Hematopoietic multipotent progenitor cell treated with erythropoietin and hydrocortisone succinate and interleukin-3 and kit ligand, for 6 days (in vitro differentiated cells): ENCODE data around the gene PIH1D1.
"Not testable (repeated sequence)": the region's sequence is repeated elsewhere in the genome, so short reads cannot be mapped to it uniquely, and the experiment has no call there.

Source experiments
- DNase-seq: peaks from one replicate; pipeline ENCODE4 v3.0.0-alpha.2; 2015

The PIH1D1 gene

DNA sequence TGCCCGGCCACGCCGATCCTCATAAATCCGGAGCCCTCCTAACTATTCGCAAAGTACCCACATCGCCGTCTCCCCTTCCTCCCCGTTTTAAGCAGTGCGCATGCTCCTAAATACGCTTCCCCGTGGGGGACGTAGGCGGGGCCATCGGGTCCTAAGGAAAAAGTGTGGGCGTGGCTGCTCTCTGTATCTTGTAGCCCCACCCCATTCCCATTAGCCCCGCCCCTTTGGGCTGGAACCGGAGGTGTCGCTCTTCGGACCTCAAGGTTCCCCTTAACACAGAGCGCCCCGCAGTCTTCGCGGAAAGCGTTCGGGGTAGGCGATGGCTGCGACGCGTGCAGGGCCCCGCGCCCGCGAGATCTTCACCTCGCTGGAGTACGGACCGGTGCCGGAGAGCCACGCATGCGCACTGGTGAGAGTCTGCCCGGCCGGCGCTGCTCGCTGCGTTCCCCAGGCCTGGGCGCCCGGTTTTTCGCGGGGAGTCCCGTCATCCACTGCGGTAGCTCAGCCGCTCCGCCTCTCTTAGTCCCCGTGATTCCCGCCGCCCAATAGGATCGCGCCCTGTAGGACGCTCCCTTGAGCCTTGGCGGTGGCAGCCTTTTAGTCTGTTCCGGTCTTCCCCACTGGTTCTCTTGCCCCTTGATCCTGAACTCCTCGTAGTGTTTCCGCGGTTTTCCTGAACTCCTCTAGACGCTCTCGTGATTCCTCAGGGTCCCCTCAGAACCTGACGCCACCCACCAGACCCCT lies 1.6 kb upstream of the PIH1D1 start, which contains the start of gene ALDH16A1:
Gene ALDH16A1, plus strand, starts transcription at position 213 of the 744 bp plus-strand sequence. Its CDS starts 107 bp downstream, at position 320.
- DNase-seq, result peak; percentile 100

- DNase-seq, result no peak
These were observed 1.2 kb downstream of the PIH1D1 start for GRCh38 chr19:49450405-49450804.

DNA sequence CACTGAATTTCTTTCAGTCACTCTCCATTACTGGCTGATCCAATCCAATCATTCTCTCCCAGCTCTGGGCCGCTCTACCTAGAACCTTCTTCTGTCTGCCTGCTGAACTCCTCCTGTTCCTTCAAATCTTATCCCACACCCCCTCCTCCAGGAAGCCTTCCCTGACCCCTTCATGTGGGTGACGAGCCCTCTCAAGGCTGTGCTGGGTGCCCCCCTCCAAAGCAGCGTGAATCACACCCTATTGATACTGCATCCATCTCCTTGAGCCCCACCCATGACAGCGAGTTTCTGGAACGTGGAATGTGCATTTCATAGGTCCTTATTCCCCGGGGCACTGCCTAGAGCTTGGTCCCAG lies 3.2 kb downstream of the PIH1D1 start:
- DNase-seq, result no peak

DNA sequence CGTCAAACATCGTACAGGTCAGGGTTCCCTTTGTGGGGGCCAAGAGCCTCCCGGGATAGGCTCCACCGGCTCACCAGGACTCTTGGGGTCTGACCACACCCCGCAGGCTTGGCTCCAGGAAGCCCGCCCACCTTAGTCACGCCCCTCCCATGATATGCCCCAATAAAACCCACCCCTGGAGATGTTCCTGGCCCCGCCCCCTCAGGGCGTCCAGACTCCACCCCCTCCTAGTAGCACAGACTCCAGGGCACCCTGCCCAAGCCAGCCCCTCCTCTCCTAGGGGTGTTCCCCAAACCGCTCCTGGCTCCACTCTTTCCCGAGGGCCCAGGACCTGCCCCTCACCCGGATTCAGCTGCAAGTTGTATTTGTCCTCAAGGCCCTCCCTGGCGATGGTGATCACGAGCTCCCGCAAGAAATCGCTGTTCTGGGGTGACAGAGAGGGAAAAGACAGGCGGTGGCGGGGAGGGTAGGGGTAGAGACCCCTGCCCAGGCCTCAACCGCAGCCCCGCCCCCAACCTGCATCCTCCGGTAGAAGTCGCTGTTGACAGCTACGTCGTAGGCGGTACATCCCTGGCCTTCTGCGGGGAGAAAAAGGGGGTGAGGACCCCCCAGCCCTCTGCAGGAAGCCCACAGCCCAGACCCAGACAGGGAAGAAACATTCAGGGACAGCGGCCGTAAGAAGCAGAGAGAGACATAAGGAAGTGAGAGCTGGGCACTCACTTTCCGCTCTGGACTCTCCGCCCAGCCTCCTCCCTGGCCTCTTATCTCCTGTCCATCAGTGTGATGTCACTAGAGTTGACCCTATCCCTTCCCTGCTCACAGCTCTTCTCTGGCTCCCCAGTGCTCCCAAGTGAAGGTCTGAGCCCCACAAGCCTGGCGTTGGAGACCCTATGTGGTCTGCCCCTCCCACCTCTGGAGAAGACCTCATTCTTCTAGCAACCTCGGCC lies 3.9 kb downstream of the PIH1D1 start:
- peak; percentile 89 for DNase-seq

DNA sequence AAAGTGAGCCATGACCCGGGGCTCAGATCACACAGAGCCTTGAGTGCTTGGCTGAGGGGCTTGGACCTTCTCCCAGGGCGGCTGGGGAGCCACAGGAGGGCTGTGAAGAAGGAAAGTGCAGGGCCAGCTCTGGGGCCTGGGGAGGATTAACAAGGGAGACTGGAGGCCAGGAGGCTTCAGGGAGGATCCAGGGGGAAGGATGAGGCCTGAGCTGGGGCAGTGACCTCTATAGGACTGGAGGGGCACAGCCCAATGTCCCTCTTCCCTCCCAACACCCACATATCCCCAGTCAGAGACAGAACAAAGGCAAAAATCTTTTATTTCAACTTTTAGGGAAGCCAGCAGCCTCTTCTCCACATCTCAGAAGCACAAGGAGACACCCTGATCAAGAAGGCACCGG lies 5.6 kb downstream of the PIH1D1 start:
- DNase-seq, result no peak

- DNase-seq, result not testable (repeated sequence)
These were observed 7.4 kb downstream of the PIH1D1 start for GRCh38 chr19:49444100-49444700.

GRCh38 chr19:49443366-49444099 lies 8.1 kb downstream of the PIH1D1 start:
- peak; percentile 98 for DNase-seq

- peak; percentile 81 for DNase-seq
These were observed 8.7 kb downstream of the PIH1D1 start for GRCh38 chr19:49442771-49443365.

- peak; percentile 38 for DNase-seq
These were observed 9.3 kb downstream of the PIH1D1 start for GRCh38 chr19:49442354-49442753.

- DNase-seq, result no peak
These were observed 9.7 kb downstream of the PIH1D1 start for GRCh38 chr19:49441960-49442350.

DNA sequence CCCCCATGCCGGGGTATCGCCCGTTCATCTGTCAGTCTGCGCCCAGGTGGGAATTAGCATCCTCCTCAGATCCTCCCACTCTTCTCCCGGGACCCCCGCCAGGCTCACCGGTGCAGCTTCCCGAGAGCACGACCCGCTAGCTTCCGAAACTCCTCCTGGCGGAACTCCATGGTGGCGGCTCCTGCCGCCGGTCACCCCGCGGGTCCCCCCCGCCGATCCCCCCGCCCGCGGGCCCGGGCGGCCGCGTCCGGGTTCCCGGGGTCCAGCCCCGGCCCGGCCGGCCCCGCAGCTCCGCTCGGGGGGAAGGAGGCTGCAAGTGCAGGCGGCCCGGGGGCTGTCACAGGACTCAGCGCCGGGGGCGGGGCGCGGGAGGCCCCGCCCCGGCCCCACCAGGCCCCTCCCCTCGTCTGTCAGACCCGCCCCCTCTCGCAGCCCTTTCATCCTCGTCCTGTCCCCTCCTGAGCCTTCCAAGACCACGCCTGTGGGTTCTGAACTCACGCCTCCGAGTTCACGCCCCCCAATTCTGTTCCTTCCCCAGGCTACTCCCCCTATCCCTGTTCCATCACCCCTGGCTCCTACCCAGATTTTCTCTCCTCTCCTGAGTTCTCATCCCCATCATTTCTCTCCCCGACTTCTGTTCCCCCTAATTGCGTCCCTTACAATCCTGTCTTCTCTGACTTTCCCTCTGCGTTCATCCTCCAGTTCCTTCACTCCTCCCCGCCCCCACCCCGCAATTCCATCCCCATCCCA lies 10.2 kb downstream of the PIH1D1 start, which contains the start of gene SLC17A7:
Gene SLC17A7, minus strand, starts transcription at position 318 of the 750 bp plus-strand sequence. Its CDS starts 148 bp downstream, at position 170.
- peak; percentile 64 for DNase-seq

- DNase-seq, result no peak
These were observed 11.0 kb downstream of the PIH1D1 start for GRCh38 chr19:49440439-49441209.

GRCh38 chr19:49439836-49440235 lies 11.8 kb downstream of the PIH1D1 start:
- no peak for DNase-seq

GRCh38 chr19:49438261-49438660 lies 13.4 kb downstream of the PIH1D1 start:
- no peak for DNase-seq

DNA sequence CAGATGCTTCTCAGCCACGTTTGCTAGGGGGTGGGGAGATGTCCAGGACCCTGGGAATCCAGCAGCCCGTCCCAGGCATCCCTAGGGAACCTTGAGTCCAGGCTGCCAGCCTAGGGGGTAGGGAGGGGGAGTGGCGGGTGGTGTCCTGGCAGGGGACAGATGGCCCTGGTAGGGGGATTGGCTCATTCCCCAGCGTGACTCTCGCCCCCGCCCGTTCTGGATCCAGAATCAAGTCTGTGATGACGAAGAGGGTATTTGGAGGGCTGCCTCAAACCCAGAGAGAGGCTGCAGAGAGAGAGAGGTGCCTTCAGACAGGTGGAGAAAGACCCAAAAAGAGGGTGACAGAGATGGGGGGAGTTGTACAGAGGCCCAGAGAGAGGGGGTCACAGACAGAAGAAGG lies 14.4 kb downstream of the PIH1D1 start:
- DNase-seq, result no peak

GRCh38 chr19:49436381-49437017 lies 15.1 kb downstream of the PIH1D1 start:
- DNase-seq, result peak; percentile 77

DNA sequence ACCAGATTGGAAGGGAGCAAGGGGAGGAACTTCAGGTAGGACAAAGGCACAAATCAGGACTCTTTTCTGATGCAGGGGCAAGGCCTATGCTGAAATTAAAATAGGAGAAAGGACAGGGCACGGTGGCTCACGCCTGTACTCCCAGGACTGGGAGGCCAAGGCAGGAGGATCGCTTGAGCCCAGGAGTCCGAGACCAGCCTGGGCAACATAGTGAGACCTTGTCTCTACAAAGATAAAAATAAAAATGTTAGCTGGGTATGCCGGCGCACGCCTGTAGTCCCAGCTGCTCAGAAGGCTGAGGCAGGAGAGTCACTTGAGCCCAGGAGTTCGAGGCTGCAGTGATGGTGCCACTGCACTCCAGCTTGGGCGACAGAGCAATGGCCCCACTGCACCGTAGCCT lies 15.9 kb downstream of the PIH1D1 start:
- DNase-seq, result no peak

- DNase-seq, result peak; percentile 41
These were observed 16.6 kb downstream of the PIH1D1 start for GRCh38 chr19:49434907-49435583.

DNA sequence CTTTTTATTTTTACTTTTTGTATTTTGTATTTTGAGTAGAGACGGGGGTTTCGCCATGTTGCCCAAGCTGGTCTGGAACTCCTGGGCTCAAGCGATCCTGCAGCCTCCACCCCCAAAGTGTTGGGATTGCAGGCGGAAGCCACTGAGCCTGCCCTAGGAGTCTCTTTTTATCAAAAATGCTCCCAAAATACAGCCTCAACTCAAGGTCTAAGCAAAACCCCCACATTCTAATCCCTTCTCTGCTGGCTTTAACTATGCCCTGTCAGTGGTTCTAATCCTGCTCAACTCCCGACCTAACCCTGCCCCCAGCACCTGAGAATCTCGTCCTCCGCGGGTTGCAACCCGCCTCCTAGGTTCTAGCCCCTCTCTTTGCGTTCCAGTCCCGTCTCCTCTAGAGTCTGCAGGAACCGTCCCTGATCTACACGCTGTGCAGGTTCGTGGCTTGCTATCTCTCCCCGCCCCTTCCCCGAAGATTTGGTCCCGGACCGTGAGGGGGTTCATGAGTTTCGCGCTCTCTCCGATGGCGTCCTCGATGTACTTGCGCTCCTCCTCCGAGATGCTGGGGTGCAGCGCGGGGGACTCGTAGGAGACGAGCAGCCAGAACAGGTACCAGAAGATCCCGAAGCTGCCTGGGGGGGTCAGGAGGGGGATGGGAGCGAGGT lies 18.2 kb downstream of the PIH1D1 start:
- DNase-seq, result no peak
